H1 (cell line): ENCODE data around the gene BIK. TPM values are rescaled to one million over a fixed set of nuclear protein-coding genes. Genes with fewer than 3 reads are reported as not detected.

ENCODE experiments used
- CTCF ChIA-PET: fragments of 300-600 bp; sonication (Branson Sonifier 250); formaldehyde crosslinking; loops from one replicate; lab custom pipeline; 2021; ENCODE audit not compliant: partially characterized antibody; lab: Charles Lee
- POLR2A ChIA-PET: fragments of 300-600 bp; sonication (Branson Sonifier 250); formaldehyde crosslinking; loops from one replicate; lab custom pipeline; 2021; ENCODE audit warnings: inconsistent platforms; ENCODE audit not compliant: partially characterized antibody; lab: Charles Lee
- DNase-seq, 2 experiments: peaks; one replicate each; pipeline versions ENCODE4 v3.0.0 to v3.0.0-alpha.2; 2010 to 2022; ENCODE audit warnings: low spot score in 2 of 2, low read depth in 1 of 2, mixed read lengths in 1 of 2
- FAIRE-seq: peaks from 2 replicates; lab custom pipeline; 2011; peaks lifted over from hg19 to GRCh38; lab: Jason Lieb, UNC
- H2AFZ ChIP-seq: 2 replicates; pipeline ENCODE4 v1.8.1; 2012; ENCODE audit warnings: low read length, inconsistent platforms
- H2AK5ac ChIP-seq: 2 replicates; pipeline ENCODE4 v1.6.1; 2013; ENCODE audit warnings: low read depth, low read length
- H2BK120ac ChIP-seq: replicated peaks from 2 replicates; pipeline ENCODE3; 2013; ENCODE audit warnings: low read depth, low read length, inconsistent platforms
- H2BK12ac ChIP-seq: 2 replicates; pipeline ENCODE4 v1.6.1; 2013; ENCODE audit warnings: low read depth, low read length
- H2BK15ac ChIP-seq: 2 replicates; pipeline ENCODE4 v1.6.1; 2013; ENCODE audit warnings: low read length
- H2BK20ac ChIP-seq: 2 replicates; pipeline ENCODE4 v1.6.1; 2013; ENCODE audit warnings: low read length
- H2BK5ac ChIP-seq: 2 replicates; pipeline ENCODE4 v1.6.1; 2013; ENCODE audit warnings: low read depth, low read length
- H3K14ac ChIP-seq: 2 replicates; pipeline ENCODE4 v1.6.1; 2013; ENCODE audit warnings: inconsistent platforms; ENCODE audit not compliant: insufficient read length
- H3K18ac ChIP-seq: 2 replicates; pipeline ENCODE4 v1.6.1; 2013; ENCODE audit warnings: low read length; ENCODE audit errors: extremely low read depth
- H3K23ac ChIP-seq: 2 replicates; pipeline ENCODE4 v1.6.1; 2013; ENCODE audit warnings: inconsistent platforms; ENCODE audit not compliant: insufficient read length
- H3K23me2 ChIP-seq: 2 replicates; pipeline ENCODE4 v1.6.1; 2013; ENCODE audit warnings: low read depth, low read length
- H3K27ac ChIP-seq: 2 replicates; pipeline ENCODE4 v1.6.1; 2011; ENCODE audit warnings: low read depth, low read length, inconsistent platforms
- H3K27me3 ChIP-seq, 4 experiments: replicated peaks in 1 of 4; 1 replicate in 1 of 4; 2 replicates in 3 of 4; pipeline versions ENCODE4 v1.6.1 to v1.8.1; 2011 to 2013; ENCODE audit warnings: low read length in 3 of 4, mild to moderate bottlenecking in 3 of 4, inconsistent platforms in 2 of 4, mixed read lengths in 2 of 4, moderate library complexity in 1 of 4; ENCODE audit not compliant: control insufficient read depth in 3 of 4, insufficient read depth in 3 of 4; ENCODE audit errors: extremely low read depth in 1 of 4
- H3K36me3 ChIP-seq, 4 experiments: 2 replicates each; pipeline versions ENCODE4 v1.6.1 to v1.8.1; 2011 to 2013; ENCODE audit warnings: mild to moderate bottlenecking in 4 of 4, low read length in 3 of 4, moderate library complexity in 2 of 4, control low read depth in 1 of 4, inconsistent platforms in 1 of 4; ENCODE audit not compliant: insufficient read depth in 4 of 4, control insufficient read depth in 2 of 4
- H3K4ac ChIP-seq: replicated peaks from 2 replicates; pipeline ENCODE3; 2013; ENCODE audit warnings: low read length, low read depth, mixed read lengths, inconsistent platforms; ENCODE audit not compliant: insufficient read length
- H3K4me1 ChIP-seq, 4 experiments: replicated peaks in 1 of 4; 1 replicate in 1 of 4; 2 replicates in 3 of 4; pipeline versions ENCODE4 v1.6.1 to v1.8.1; 2011 to 2013; ENCODE audit warnings: low read length in 3 of 4, inconsistent platforms in 2 of 4, mixed read lengths in 1 of 4; ENCODE audit not compliant: insufficient read depth in 4 of 4, control insufficient read depth in 3 of 4
- H3K4me2 ChIP-seq, 2 experiments: 2 replicates each; pipeline versions ENCODE4 v1.6.1 to v1.8.1; 2011 to 2013; ENCODE audit warnings: low read depth in 2 of 2, low read length in 2 of 2, control low read depth in 1 of 2, inconsistent platforms in 1 of 2, mild to moderate bottlenecking in 1 of 2; ENCODE audit not compliant: insufficient read depth in 1 of 2
- H3K4me3 ChIP-seq, 4 experiments: fragments of 200-600, 300-600 bp in 1 of 4; sonication (generic), shearing (Covaris generic), sonication (Bioruptor Twin) in 1 of 4; 2 replicates each; pipeline versions ENCODE4 v1.5.1 to v1.8.1; 2011 to 2016; ENCODE audit warnings: low read length in 4 of 4, low read depth in 3 of 4, control low read depth in 2 of 4, inconsistent platforms in 2 of 4, mild to moderate bottlenecking in 2 of 4, mixed read lengths in 1 of 4, moderate library complexity in 1 of 4; ENCODE audit not compliant: insufficient read depth in 2 of 4; ENCODE audit errors: extremely low read depth in 1 of 4
- H3K56ac ChIP-seq: replicated peaks from 2 replicates; pipeline ENCODE3; 2013; ENCODE audit warnings: low read depth, mild to moderate bottlenecking, mixed read lengths, low read length, inconsistent platforms; ENCODE audit not compliant: insufficient read length
- H3K79me1 ChIP-seq: 2 replicates; pipeline ENCODE4 v1.6.1; 2013; ENCODE audit warnings: low read depth, low read length, control low read depth
- H3K79me2 ChIP-seq, 2 experiments: 2 replicates each; pipeline versions ENCODE4 v1.6.1 to v1.8.1; 2012 to 2013; ENCODE audit warnings: low read length in 2 of 2, mild to moderate bottlenecking in 2 of 2, inconsistent platforms in 1 of 2; ENCODE audit not compliant: insufficient read depth in 2 of 2, control insufficient read depth in 1 of 2
- H3K9ac ChIP-seq, 4 experiments: replicated peaks in 1 of 4; 1 replicate in 1 of 4; 2 replicates in 3 of 4; pipeline versions ENCODE4 v1.6.1 to v1.8.1; 2011 to 2013; ENCODE audit warnings: low read depth in 3 of 4, low read length in 3 of 4, control low read depth in 2 of 4, mild to moderate bottlenecking in 2 of 4, moderate library complexity in 2 of 4, inconsistent platforms in 1 of 4; ENCODE audit errors: extremely low read depth in 1 of 4
- H3K9me3 ChIP-seq, 2 experiments: 2 replicates each; pipeline versions ENCODE4 v1.6.1 to v1.8.1; 2012 to 2013; ENCODE audit warnings: mild to moderate bottlenecking in 2 of 2, moderate library complexity in 2 of 2, control low read depth in 1 of 2, inconsistent platforms in 1 of 2, low read depth in 1 of 2, low read length in 1 of 2, mixed read lengths in 1 of 2; ENCODE audit not compliant: insufficient read depth in 2 of 2
- H4K20me1 ChIP-seq, 2 experiments: replicated peaks in 1 of 2; 2 replicates each; pipeline versions ENCODE3 to v1.8.1; 2011 to 2013; ENCODE audit warnings: inconsistent platforms in 2 of 2, low read length in 2 of 2, mild to moderate bottlenecking in 1 of 2; ENCODE audit not compliant: insufficient read depth in 2 of 2, control insufficient read depth in 1 of 2
- H4K5ac ChIP-seq: 2 replicates; pipeline ENCODE4 v1.6.1; 2013; ENCODE audit warnings: low read length, low read depth, mixed read lengths, inconsistent platforms; ENCODE audit not compliant: insufficient read length
- H4K8ac ChIP-seq: 2 replicates; pipeline ENCODE4 v1.8.0; 2013; ENCODE audit warnings: mild to moderate bottlenecking, moderate library complexity, low read length, inconsistent platforms; ENCODE audit not compliant: insufficient read depth; ENCODE audit errors: extremely low read depth
- H4K91ac ChIP-seq: replicated peaks from 2 replicates; pipeline ENCODE3; 2013; ENCODE audit warnings: low read length, mixed read lengths, inconsistent platforms; ENCODE audit not compliant: insufficient read length
- ATF3 ChIP-seq: IDR thresholded peaks from 2 replicates; pipeline ENCODE4 v1.6.1; 2011; ENCODE audit warnings: low read depth, mild to moderate bottlenecking, low read length; ENCODE audit not compliant: insufficient read depth
- CBX5 ChIP-seq: fragments of 300-800, 300-1000 bp; sonication (generic); IDR thresholded peaks from 2 replicates; pipeline ENCODE4 v1.7.1; 2016; ENCODE audit warnings: antibody characterized with exemption, low read length, low read depth
- GABPA ChIP-seq: IDR thresholded peaks from 2 replicates; pipeline ENCODE4 v1.6.1; 2011; ENCODE audit warnings: mild to moderate bottlenecking, low read length, moderate library complexity, borderline replicate concordance; ENCODE audit not compliant: insufficient read depth
- HDAC2 ChIP-seq, 2 experiments: fragments of 300-600 bp in 1 of 2; sonication (generic) in 1 of 2; IDR thresholded peaks; 2 replicates each; pipeline ENCODE4 v1.6.1; 2011 to 2012; ENCODE audit warnings: low read depth in 2 of 2, low read length in 2 of 2, mild to moderate bottlenecking in 2 of 2, moderate library complexity in 2 of 2, borderline replicate concordance in 1 of 2, inconsistent platforms in 1 of 2
- JUN ChIP-seq: IDR thresholded peaks from 2 replicates; pipeline ENCODE4 v1.6.1; 2011; ENCODE audit warnings: low read depth, mild to moderate bottlenecking, improper control_type of control experiment, low read length
- POLR2AphosphoS5 ChIP-seq: IDR thresholded peaks from 2 replicates; pipeline ENCODE4 v1.6.1; 2011; ENCODE audit warnings: low read depth, low read length
- POU5F1 ChIP-seq: IDR thresholded peaks from 2 replicates; pipeline ENCODE4 v1.6.1; 2011; ENCODE audit warnings: low read depth, mild to moderate bottlenecking, low read length, moderate library complexity
- RNF2 ChIP-seq: fragments of 200-900, 300-1000 bp; sonication (generic); IDR thresholded peaks from 2 replicates; pipeline ENCODE4 v1.7.1; 2016; ENCODE audit warnings: borderline replicate concordance, low read depth, mild to moderate bottlenecking, antibody characterized with exemption, low read length; ENCODE audit not compliant: poor library complexity, severe bottlenecking; ENCODE audit errors: missing control alignments
- SAP30 ChIP-seq: fragments of 300-600 bp; sonication (generic); IDR thresholded peaks from 2 replicates; pipeline ENCODE4 v1.7.1; 2012; ENCODE audit warnings: low read length, moderate library complexity, mild to moderate bottlenecking, inconsistent platforms; ENCODE audit not compliant: insufficient read depth, insufficient replicate concordance
- SIRT6 ChIP-seq: IDR thresholded peaks from one replicate; pipeline ENCODE4 v1.7.1; 2012; ENCODE audit warnings: low read length, inconsistent platforms
- TAF7 ChIP-seq: optimal IDR thresholded peaks from 2 replicates; pipeline ENCODE3; 2011; ENCODE audit warnings: low read depth, mild to moderate bottlenecking, inconsistent platforms, low read length, moderate library complexity, borderline replicate concordance
- WGBS, 2 experiments: shearing (Covaris generic) in 1 of 2; methylation state at CpG; one replicate each; pipeline versions ENCODE4 v1.1.6 to v1.1.7; 2013 to 2015; ENCODE audit warnings: low lambda C conversion rate in 2 of 2, mixed read lengths in 2 of 2, inconsistent platforms in 1 of 2, low coverage in 1 of 2, missing lambda C conversion rate in 1 of 2; ENCODE audit not compliant: insufficient replicate concordance in 2 of 2, insufficient coverage in 1 of 2, insufficient read length in 1 of 2; ENCODE audit errors: extremely low coverage in 1 of 2, missing lambda C conversion rate in 1 of 2; 5-methylcytosine and 5-hydroxymethylcytosine counted together
- polyA plus RNA-seq, 7 experiments: library from polyadenylated mRNA; depleted of rRNA in 3 of 7; stranded (reverse) in 5 of 7; unstranded in 2 of 7; fragments of >200 nt in 5 of 7; fragments of 200-250 nt in 2 of 7; gene quantifications; 1 replicate in 5 of 7; 2 replicates in 1 of 7; 4 replicates in 1 of 7; pipeline versions ENCODE4 v1.2.1 to v1.2.3, GENCODE V29; 2011 to 2013; ENCODE audit warnings: missing spikeins in 2 of 7, mixed read lengths in 2 of 7
- total RNA-seq: library from RNA; stranded (reverse); fragmentation: NEBNext Ultra II Directional; extraction: Animal tissue kit (Norgen Biotek cat#: 25700); gene quantifications from 2 replicates; pipeline ENCODE4 v1.2.1, GENCODE V29; 2021

Gene BIK
- total and polyA plus RNA-seq, 2 of the 8 experiments (the other 6 are each of a cell fraction or from before 2014, with no cell fraction given) = 3.3 to 5.5 TPM

- H4K8ac ChIP-seq = no peak overlapping the region
- no peak overlapping the region for H3K23ac ChIP-seq
- H3K4me1 ChIP-seq = peaks cover 0 to 10% (median 3%) of the 10 kb centered on the region in 4 experiments; a peak in 4 of 7 replicates
- WGBS, 2 experiments = 85% methylated on average over 7 of the region's 7 CpGs; no CpG with 5 or more reads in 1 of the 2 experiments
- H3K36me3 ChIP-seq = no peaks in the 10 kb centered on the region
- H3K14ac ChIP-seq = no peak overlapping the region
- H3K18ac ChIP-seq = no peak overlapping the region
- no peaks in the 10 kb centered on the region for H3K9me3 ChIP-seq
- no peak for FAIRE-seq
- no peak overlapping the region for H2BK5ac ChIP-seq
- H3K23me2 ChIP-seq = no peaks in the 10 kb centered on the region
- POLR2A ChIA-PET = no interaction called here
- H2AK5ac ChIP-seq = no peak overlapping the region
- no peak overlapping the region for H3K4ac ChIP-seq
- H2BK15ac ChIP-seq = no peak overlapping the region
- TF ChIP-seq CBX5 (no peak), HDAC2 (IDR thresholded peaks at IDR 0.05; ENCODE audit: borderline replicate concordance in 1 of 2, low read depth in 2 of 2, low read length in 2 of 2) (no peak), SAP30 (no peak), GABPA (no peak), POU5F1 (no peak), ATF3 (no peak), SIRT6 (no peak), JUN (no peak), TAF7 (no peak), POLR2AphosphoS5 (no peak), RNF2 (no peak)
- no peak overlapping the region for H4K91ac ChIP-seq
- no peak overlapping the region for H3K27ac ChIP-seq
- H3K27me3 ChIP-seq = peaks cover 0 to under 1% (median 0%) of the 10 kb centered on the region in 4 experiments; a peak in 3 of 7 replicates
- no peak overlapping the region for H2BK20ac ChIP-seq
- H2BK120ac ChIP-seq = no peak overlapping the region
- H4K5ac ChIP-seq = no peak overlapping the region
- CTCF ChIA-PET = no interaction called here
- H3K79me2 ChIP-seq = no peaks in the 10 kb centered on the region
- H3K4me2 ChIP-seq = no peak overlapping the region
- H3K79me1 ChIP-seq = no peaks in the 10 kb centered on the region; the same call in 1 of the 2 replicates
- no peak overlapping the region for H3K9ac ChIP-seq
- H4K20me1 ChIP-seq = peaks cover 0 to 4% of the 10 kb centered on the region in 2 experiments
- no peak for DNase-seq
- H3K4me3 ChIP-seq = no peak overlapping the region
- H3K56ac ChIP-seq = no peak overlapping the region
- no peak overlapping the region for H2AFZ ChIP-seq
- 0 out of 2 replicates have a peak overlapping the region, but pooled peaks have one; percentile 3 for H2BK12ac ChIP-seq
Measured at GRCh38 chr22:43118953-43119458, 8.5 kb downstream of the BIK start.
